Prostate gland (tissue), 2 donors: ENCODE data around the gene CXCR5. TPM values are rescaled to one million over a fixed set of nuclear protein-coding genes. Genes with fewer than 3 reads are reported as not detected.

Experiments used
- DNase-seq: peaks from one replicate; pipeline ENCODE4 v3.0.0-alpha.2; 2019; ENCODE audit warnings: low spot score
- H3K27ac ChIP-seq, 2 donors: fragments of 200-600 bp; sonication (generic); 2 replicates each; pipeline ENCODE4 v1.5.1; 2017 to 2019
- H3K27me3 ChIP-seq: fragments of 200-600 bp; sonication (generic); replicated peaks from 2 replicates; pipeline ENCODE4 v1.5.1; 2019; ENCODE audit not compliant: insufficient read depth
- H3K36me3 ChIP-seq, 2 donors: fragments of 200-600 bp; sonication (generic); 1 replicate in 1 of 2; 2 replicates in 1 of 2; pipeline versions ENCODE4 v1.5.1 to v1.8.1; 2017 to 2019
- H3K4me1 ChIP-seq: fragments of 200-600 bp; sonication (generic); replicated peaks from 2 replicates; pipeline ENCODE4 v1.5.1; 2019
- H3K4me3 ChIP-seq, 2 donors: fragments of 200-600 bp; sonication (generic); 2 replicates each; pipeline ENCODE4 v1.5.1; 2017 to 2019
- H3K9me3 ChIP-seq: fragments of 200-600 bp; sonication (generic); 2 replicates; pipeline ENCODE4 v1.5.1; 2017
- CTCF ChIP-seq, 4 experiments: fragments of 200-600 bp in 2 of 4; fragments of 450-650 bp in 2 of 4; sonication (generic) in 2 of 4; IDR thresholded peaks; 1 replicate in 3 of 4; 2 replicates in 1 of 4; pipeline ENCODE4 v1.5.1; 2016 to 2019; ENCODE audit warnings: antibody characterized with exemption in 4 of 4, mild to moderate bottlenecking in 2 of 4, moderate library complexity in 2 of 4
- POLR2A ChIP-seq: fragments of 450-650 bp; IDR thresholded peaks from one replicate; pipeline ENCODE4 v1.6.1; 2016; ENCODE audit warnings: antibody characterized with exemption, mild to moderate bottlenecking
- POLR2AphosphoS5 ChIP-seq: sonication (generic); formaldehyde crosslinking; IDR thresholded peaks from one replicate; pipeline ENCODE4 v1.6.1; 2017; ENCODE audit warnings: antibody characterized with exemption
- WGBS: methylation state at CpG from one replicate; pipeline ENCODE4 v1.1.5; 2018; 5-methylcytosine and 5-hydroxymethylcytosine counted together
- intact Hi-C: fragments of 100-400 bp; cut with DNase I; formaldehyde crosslinking; loops from one replicate; pipeline ENCODE4 v1.14.2; 2022
- total RNA-seq, 2 donors: library from RNA; depleted of rRNA; stranded (reverse); fragments of >200 nt; gene quantifications; one replicate each; pipeline ENCODE4 v1.1.0, GENCODE V29; 2016

Gene CXCR5
- total RNA-seq, 2 donors from 2014 or later = 0.17 TPM; not detected in 1

- intact Hi-C loops = loop anchor here (1.0 kb wide), 1 partner anchor 15 kb away; no protein-coding TSS in a partner anchor
- Histone ChIP-seq H3K27ac (peak overlapping the region; percentile 92 to 97), H3K4me3 (peak overlapping the region; percentile 97), H3K36me3 (no peaks in the 10 kb centered on the region), H3K4me1 (peaks cover 40% of the 10 kb centered on the region), H3K27me3 (no peaks in the 10 kb centered on the region), H3K9me3 (no peaks in the 10 kb centered on the region)
- no peak for DNase-seq
- TF ChIP-seq POLR2A (peak; percentile 50), POLR2AphosphoS5 (peak; percentile 37), CTCF (IDR thresholded peaks at IDR 0.05) (no peak)
- WGBS = under 1% methylated on average over 45 of the region's 45 CpGs
These were observed 41.2 kb downstream of the CXCR5 start for GRCh38 chr11:118924591-118925585.

- WGBS = 4% methylated on average over 7 of the region's 7 CpGs
- DNase-seq = no peak
- H3K4me1 ChIP-seq = peaks cover 19% of the 10 kb centered on the region
- H3K27me3 ChIP-seq = no peaks in the 10 kb centered on the region
- H3K9me3 ChIP-seq = no peaks in the 10 kb centered on the region
- peak overlapping the region; percentile 100 for H3K27ac ChIP-seq
- no peaks in the 10 kb centered on the region for H3K36me3 ChIP-seq
- intact Hi-C loops = no loop called here
- TF ChIP-seq POLR2A (no peak), POLR2AphosphoS5 (no peak), CTCF (IDR thresholded peaks at IDR 0.05) (no peak)
- no peak overlapping the region for H3K4me3 ChIP-seq
These were observed 43.9 kb downstream of the CXCR5 start for GRCh38 chr11:118927554-118928100.

- Histone ChIP-seq H3K27me3 (no peaks in the 10 kb centered on the region), H3K27ac (peak overlapping the region; percentile 100), H3K4me1 (peaks cover 14% of the 10 kb centered on the region), H3K36me3 (no peaks in the 10 kb centered on the region), H3K9me3 (no peaks in the 10 kb centered on the region), H3K4me3 (peak overlapping the region; percentile 67 to 77)
- intact Hi-C loops = no loop called here
- peak; percentile 96 for DNase-seq
- under 1% methylated on average over 31 of the region's 32 CpGs for WGBS
- TF ChIP-seq CTCF (IDR thresholded peaks at IDR 0.05) = peak; percentile 95 to 100 (median 98)
- peak; percentile 58 for TF ChIP-seq POLR2A
- TF ChIP-seq POLR2AphosphoS5 = peak; percentile 92
These were observed 44.6 kb downstream of the CXCR5 start for GRCh38 chr11:118928101-118928869.

- H3K4me3 ChIP-seq = peak overlapping the region; percentile 67 to 77
- H3K27ac ChIP-seq = peak overlapping the region; percentile 100
- no peaks in the 10 kb centered on the region for H3K27me3 ChIP-seq
- TF ChIP-seq POLR2AphosphoS5 (no peak), POLR2A (peak; percentile 39), CTCF (IDR thresholded peaks at IDR 0.05) (peak in 1 of 4 experiments; percentile 2)
- no peaks in the 10 kb centered on the region for H3K9me3 ChIP-seq
- intact Hi-C loops = no loop called here
- peak; percentile 58 for DNase-seq
- H3K4me1 ChIP-seq = peaks cover 7% of the 10 kb centered on the region
- H3K36me3 ChIP-seq = no peaks in the 10 kb centered on the region
- WGBS = 0% methylated on average over 14 of the region's 26 CpGs
These were observed 45.3 kb downstream of the CXCR5 start for GRCh38 chr11:118928870-118929500.
